Measurements from ENCODE around the gene PADI2. TPM values are rescaled to one million over a fixed set of nuclear protein-coding genes. Genes with fewer than 3 reads are reported as not detected.

The PADI2 gene
- total and polyA plus RNA-seq, 2 of the 8 experiments (the other 6 are each of a cell fraction or from before 2014, with no cell fraction given), result 1.6 to 7.5 TPM

GRCh38 chr1:17068789-17069188 is 50.5 kb downstream of the PADI2 start (continued):
- no peak for TF ChIP-seq RFX5 (IDR thresholded peaks at IDR 0.05; ENCODE audit: borderline replicate concordance, low read depth, low read length)
- TF ChIP-seq TBP (IDR thresholded peaks at IDR 0.05; ENCODE audit: low read depth, low read length), result no peak
